Measurements from ENCODE around the gene PCOLCE2.
A peak's percentile ranks its signal among the peaks of the same experiment; 100 is the strongest.

Gene PCOLCE2

GRCh38 chr3:142888481-142889211 lies at the start of gene PCOLCE2:
Gene PCOLCE2 (minus strand): TSS chr3:142889083. CDS start chr3:142888896, 187 bp downstream.
- DNase-seq, result peak; percentile 64

GRCh38 chr3:142935963-142936362 lies 47.1 kb upstream of the PCOLCE2 start:
- no peak for DNase-seq

- DNase-seq, result no peak
These were observed 46.0 kb upstream of the PCOLCE2 start for GRCh38 chr3:142934887-142935269.

- no peak for DNase-seq
These were observed 45.4 kb upstream of the PCOLCE2 start for GRCh38 chr3:142934128-142934886.

GRCh38 chr3:142931222-142931621 lies 42.3 kb upstream of the PCOLCE2 start:
- DNase-seq, result no peak

- DNase-seq, result no peak
These were observed 41.6 kb upstream of the PCOLCE2 start for GRCh38 chr3:142930463-142930862.

- no peak for DNase-seq
These were observed 41.0 kb upstream of the PCOLCE2 start for GRCh38 chr3:142929890-142930289.

GRCh38 chr3:142929109-142929508 lies 40.2 kb upstream of the PCOLCE2 start:
- DNase-seq, result peak; percentile 83

- no peak for DNase-seq
These were observed 37.6 kb upstream of the PCOLCE2 start for GRCh38 chr3:142926368-142926944.

GRCh38 chr3:142925140-142925539 lies 36.3 kb upstream of the PCOLCE2 start:
- no peak for DNase-seq

- DNase-seq, result no peak
These were observed 34.8 kb upstream of the PCOLCE2 start for GRCh38 chr3:142923694-142924093.

GRCh38 chr3:142916605-142917004 lies 27.7 kb upstream of the PCOLCE2 start:
- DNase-seq, result no peak

GRCh38 chr3:142915636-142916035 lies 26.8 kb upstream of the PCOLCE2 start:
- DNase-seq, result no peak

- DNase-seq, result no peak
These were observed 25.5 kb upstream of the PCOLCE2 start for GRCh38 chr3:142914286-142914811.

- no peak for DNase-seq
These were observed 24.5 kb upstream of the PCOLCE2 start for GRCh38 chr3:142913432-142913831.

GRCh38 chr3:142912402-142913172 lies 23.7 kb upstream of the PCOLCE2 start:
- DNase-seq, result no peak

- no peak for DNase-seq
These were observed 21.4 kb upstream of the PCOLCE2 start for GRCh38 chr3:142910280-142910679.

- no peak for DNase-seq
These were observed 20.4 kb upstream of the PCOLCE2 start for GRCh38 chr3:142909282-142909681.

GRCh38 chr3:142907996-142908395 lies 19.1 kb upstream of the PCOLCE2 start:
- no peak for DNase-seq

- peak; percentile 35 for DNase-seq
These were observed 16.0 kb upstream of the PCOLCE2 start for GRCh38 chr3:142904639-142905436.

- DNase-seq, result no peak
These were observed 13.5 kb upstream of the PCOLCE2 start for GRCh38 chr3:142902356-142902755.

All from DMS53 (cell line).